ENCODE results near the gene TENT5C.

TENT5C gene

GRCh38 chr1:117605164-117605773, 579 bp upstream of the TENT5C start:
- ChIA-PET POLR2A (no interaction called here), CTCF (interaction anchor here (1.2 kb wide), 1 partner anchor 71 kb away, joined by 3 read pairs; no protein-coding TSS in a partner anchor)
- peak; percentile 49 for DNase-seq (ENCODE audit: extremely low spot score)
- TF ChIP-seq SP1 (IDR thresholded peaks at IDR 0.05) (no peak), L3MBTL2 (conservative IDR thresholded peaks at IDR 0.05) (peak; percentile 64)

- DNase-seq (ENCODE audit: extremely low spot score), result peak; percentile 44
- ChIA-PET POLR2A (interaction anchor here (0.6 to 1.4 kb wide), 10 partner anchors 12 to 323 kb away, joined by 3 to 4 read pairs (median 3); partner anchors contain the start of genes GDAP2 and WDR3), CTCF (interaction anchor here (0.8 to 1.2 kb wide), 3 partner anchors 67 to 147 kb away, joined by 3 read pairs; no protein-coding TSS in a partner anchor)
- TF ChIP-seq SP1 (IDR thresholded peaks at IDR 0.05) (no peak), LEF1 (IDR thresholded peaks at IDR 0.05; ENCODE audit: borderline replicate concordance) (no peak), PKNOX1 (IDR thresholded peaks at IDR 0.05) (no peak), FOXM1 (IDR thresholded peaks at IDR 0.05; ENCODE audit: borderline replicate concordance) (no peak), ELF4 (IDR thresholded peaks at IDR 0.05) (no peak), SUZ12 (IDR thresholded peaks at IDR 0.05) (no peak), FOXK2 (IDR thresholded peaks at IDR 0.05) (no peak), L3MBTL2 (conservative IDR thresholded peaks at IDR 0.05) (no peak), FOXA1 (IDR thresholded peaks at IDR 0.05) (no peak), CTBP1 (IDR thresholded peaks at IDR 0.05; ENCODE audit: borderline replicate concordance) (no peak), HDGF (IDR thresholded peaks at IDR 0.05; ENCODE audit: borderline replicate concordance) (no peak), TARDBP (IDR thresholded peaks at IDR 0.05) (no peak)
These were observed 992 bp downstream of the TENT5C start for GRCh38 chr1:117606649-117607430.

GRCh38 chr1:117607471-117607870, 1.6 kb downstream of the TENT5C start:
- TF ChIP-seq SP1 (IDR thresholded peaks at IDR 0.05), result no peak
- TF ChIP-seq HDGF (IDR thresholded peaks at IDR 0.05; ENCODE audit: borderline replicate concordance), result no peak
- no peak for TF ChIP-seq FOXM1 (IDR thresholded peaks at IDR 0.05; ENCODE audit: borderline replicate concordance)
- TF ChIP-seq ARNT (IDR thresholded peaks at IDR 0.05), result no peak
- TF ChIP-seq FOXK2 (IDR thresholded peaks at IDR 0.05), result no peak
- TF ChIP-seq SUZ12 (IDR thresholded peaks at IDR 0.05), result no peak
- no peak for TF ChIP-seq TARDBP (IDR thresholded peaks at IDR 0.05)
- TF ChIP-seq ZNF384 (IDR thresholded peaks at IDR 0.05), result no peak
- no peak for TF ChIP-seq PKNOX1 (IDR thresholded peaks at IDR 0.05)
- no peak for TF ChIP-seq LEF1 (IDR thresholded peaks at IDR 0.05; ENCODE audit: borderline replicate concordance)
- TF ChIP-seq ELF4 (IDR thresholded peaks at IDR 0.05), result no peak
- no peak for TF ChIP-seq FOXA1 (IDR thresholded peaks at IDR 0.05)
- TF ChIP-seq NFRKB (IDR thresholded peaks at IDR 0.05), result no peak
- no peak for TF ChIP-seq BHLHE40 (IDR thresholded peaks at IDR 0.05; ENCODE audit: borderline replicate concordance)
- no peak for TF ChIP-seq L3MBTL2 (conservative IDR thresholded peaks at IDR 0.05)
- no peak for TF ChIP-seq CTBP1 (IDR thresholded peaks at IDR 0.05; ENCODE audit: borderline replicate concordance)
- DNase-seq (ENCODE audit: extremely low spot score), result no peak
- POLR2A ChIA-PET, result no interaction called here
- CTCF ChIA-PET, result interaction anchor here (0.9 to 1.1 kb wide), 2 partner anchors 67 to 102 kb away, joined by 3 read pairs; no protein-coding TSS in a partner anchor

GRCh38 chr1:117608115-117608615, 2.3 kb downstream of the TENT5C start:
- DNase-seq (ENCODE audit: extremely low spot score), result no peak
- ChIA-PET CTCF (interaction anchor here (0.9 kb wide), 1 partner anchor 102 kb away, joined by 3 read pairs; no protein-coding TSS in a partner anchor), POLR2A (no interaction called here)
- no peak for TF ChIP-seq NFRKB (IDR thresholded peaks at IDR 0.05)
- TF ChIP-seq HDGF (IDR thresholded peaks at IDR 0.05; ENCODE audit: borderline replicate concordance), result no peak
- no peak for TF ChIP-seq ZNF384 (IDR thresholded peaks at IDR 0.05)
- TF ChIP-seq ELF4 (IDR thresholded peaks at IDR 0.05), result no peak
- no peak for TF ChIP-seq BHLHE40 (IDR thresholded peaks at IDR 0.05; ENCODE audit: borderline replicate concordance)
- TF ChIP-seq LEF1 (IDR thresholded peaks at IDR 0.05; ENCODE audit: borderline replicate concordance), result no peak
- no peak for TF ChIP-seq CTBP1 (IDR thresholded peaks at IDR 0.05; ENCODE audit: borderline replicate concordance)
- TF ChIP-seq FOXA1 (IDR thresholded peaks at IDR 0.05), result no peak
- TF ChIP-seq TARDBP (IDR thresholded peaks at IDR 0.05), result no peak
- TF ChIP-seq FOXK2 (IDR thresholded peaks at IDR 0.05), result no peak
- TF ChIP-seq SP1 (IDR thresholded peaks at IDR 0.05), result no peak

- POLR2A ChIA-PET, result no interaction called here
- TF ChIP-seq NFRKB (IDR thresholded peaks at IDR 0.05), result no peak
- no peak for TF ChIP-seq LEF1 (IDR thresholded peaks at IDR 0.05; ENCODE audit: borderline replicate concordance)
- CTCF ChIA-PET, result interaction anchor here (0.7 kb wide), 1 partner anchor 17 kb away, joined by 3 read pairs; no protein-coding TSS in a partner anchor
- DNase-seq (ENCODE audit: extremely low spot score), result no peak
These were observed 2.9 kb downstream of the TENT5C start for GRCh38 chr1:117608758-117609157.

GRCh38 chr1:117609471-117609911, 3.6 kb downstream of the TENT5C start:
- CTCF ChIA-PET, result interaction anchor here (0.5 to 0.7 kb wide), 2 partner anchors 16 to 284 kb away, joined by 3 read pairs; no protein-coding TSS in a partner anchor
- POLR2A ChIA-PET, result no interaction called here
- no peak for TF ChIP-seq ELF4 (IDR thresholded peaks at IDR 0.05)
- no peak for DNase-seq (ENCODE audit: extremely low spot score)

Measured in HEK293T (cell line).